H9 (cell line): Measurements from ENCODE around the gene HSPA8. TPM values are rescaled to one million over a fixed set of nuclear protein-coding genes. Genes with fewer than 3 reads are reported as not detected.

Experiments used
- DNase-seq: peaks from one replicate; pipeline ENCODE4 v3.0.0-alpha.2; 2017
- H2AFZ ChIP-seq: one replicate; pipeline ENCODE4 v1.6.1; 2013; ENCODE audit warnings: mild to moderate bottlenecking, low read length, control low read depth, moderate library complexity
- H2AK5ac ChIP-seq: 2 replicates; pipeline ENCODE4 v1.6.1; 2013; ENCODE audit warnings: low read length, control low read depth, mixed read lengths; ENCODE audit not compliant: insufficient read length
- H2BK120ac ChIP-seq: one replicate; pipeline ENCODE4 v1.6.1; 2013; ENCODE audit warnings: low read depth, mild to moderate bottlenecking, low read length, control low read depth, inconsistent platforms; ENCODE audit not compliant: poor library complexity, severe bottlenecking
- H2BK12ac ChIP-seq: 2 replicates; pipeline ENCODE4 v1.6.1; 2013; ENCODE audit warnings: low read length, control low read depth, mixed read lengths, low read depth; ENCODE audit not compliant: insufficient read length
- H2BK15ac ChIP-seq: 2 replicates; pipeline ENCODE4 v1.6.1; 2013; ENCODE audit warnings: low read depth, low read length, control low read depth
- H2BK20ac ChIP-seq: one replicate; pipeline ENCODE4 v1.6.1; 2013; ENCODE audit warnings: low read depth, mild to moderate bottlenecking, low read length, control low read depth, inconsistent platforms; ENCODE audit not compliant: poor library complexity, severe bottlenecking
- H2BK5ac ChIP-seq: 2 replicates; pipeline ENCODE4 v1.6.1; 2013; ENCODE audit warnings: low read length, control low read depth, mixed read lengths; ENCODE audit not compliant: insufficient read length
- H3K14ac ChIP-seq: 2 replicates; pipeline ENCODE4 v1.6.1; 2013; ENCODE audit warnings: low read length, control low read depth; ENCODE audit not compliant: insufficient read depth
- H3K18ac ChIP-seq: 2 replicates; pipeline ENCODE4 v1.6.1; 2013; ENCODE audit warnings: low read depth, mild to moderate bottlenecking, mixed read lengths, low read length, control low read depth; ENCODE audit not compliant: insufficient read length
- H3K23ac ChIP-seq: 2 replicates; pipeline ENCODE4 v1.6.1; 2013; ENCODE audit warnings: low read length, control low read depth, mixed read lengths, low read depth; ENCODE audit not compliant: insufficient read length
- H3K23me2 ChIP-seq: 2 replicates; pipeline ENCODE4 v1.6.1; 2013; ENCODE audit warnings: low read depth, mild to moderate bottlenecking, mixed read lengths, low read length, control low read depth; ENCODE audit not compliant: insufficient read length, poor library complexity, severe bottlenecking
- H3K27ac ChIP-seq: 2 replicates; pipeline ENCODE4 v1.5.1; 2013; ENCODE audit warnings: low read length, control low read depth, mixed read lengths, low read depth; ENCODE audit not compliant: insufficient read length
- H3K27me3 ChIP-seq: 2 replicates; pipeline ENCODE4 v1.6.1; 2013; ENCODE audit warnings: low read length, control low read depth, inconsistent platforms; ENCODE audit not compliant: insufficient read depth
- H3K4ac ChIP-seq: 2 replicates; pipeline ENCODE4 v1.6.1; 2013; ENCODE audit warnings: low read depth, mild to moderate bottlenecking, control low read depth, inconsistent platforms, low read length, moderate library complexity
- H3K4me1 ChIP-seq: 2 replicates; pipeline ENCODE4 v1.6.1; 2013; ENCODE audit warnings: low read length, control low read depth, inconsistent platforms; ENCODE audit not compliant: insufficient read depth
- H3K4me2 ChIP-seq: 2 replicates; pipeline ENCODE4 v1.6.1; 2013; ENCODE audit warnings: low read length, control low read depth, mixed read lengths; ENCODE audit not compliant: insufficient read length, insufficient read depth
- H3K56ac ChIP-seq: 2 replicates; pipeline ENCODE4 v1.6.1; 2013; ENCODE audit warnings: low read depth, mild to moderate bottlenecking, mixed read lengths, low read length, control low read depth; ENCODE audit not compliant: insufficient read length
- H3K79me1 ChIP-seq: 2 replicates; pipeline ENCODE4 v1.6.1; 2013; ENCODE audit warnings: low read depth, mild to moderate bottlenecking, moderate library complexity, low read length, control low read depth, inconsistent platforms; ENCODE audit not compliant: insufficient read depth, poor library complexity, severe bottlenecking
- H3K79me2 ChIP-seq: 2 replicates; pipeline ENCODE4 v1.6.1; 2013; ENCODE audit warnings: low read length, control low read depth, inconsistent platforms; ENCODE audit not compliant: insufficient read depth
- H3K9ac ChIP-seq: 2 replicates; pipeline ENCODE4 v1.6.1; 2013; ENCODE audit warnings: low read length, control low read depth, mixed read lengths; ENCODE audit not compliant: insufficient read length; ENCODE audit errors: extremely low read depth
- H3K9me3 ChIP-seq: one replicate; pipeline ENCODE4 v1.6.1; 2013; ENCODE audit warnings: low read depth, low read length, inconsistent platforms; ENCODE audit not compliant: control insufficient read depth
- H3T11ph ChIP-seq: one replicate; pipeline ENCODE4 v1.6.1; 2013; ENCODE audit warnings: mild to moderate bottlenecking, low read length, control low read depth, inconsistent platforms
- H4K20me1 ChIP-seq: one replicate; pipeline ENCODE4 v1.6.1; 2013; ENCODE audit not compliant: control insufficient read depth, insufficient read length, insufficient read depth
- H4K5ac ChIP-seq: 2 replicates; pipeline ENCODE4 v1.6.1; 2013; ENCODE audit warnings: low read depth, mild to moderate bottlenecking, mixed read lengths, low read length, control low read depth; ENCODE audit not compliant: insufficient read length
- H4K8ac ChIP-seq: replicated peaks from 2 replicates; pipeline ENCODE4 v1.6.1; 2013; ENCODE audit warnings: low read length, control low read depth, mixed read lengths, low read depth; ENCODE audit not compliant: insufficient read length
- H4K91ac ChIP-seq: 2 replicates; pipeline ENCODE4 v1.6.1; 2013; ENCODE audit warnings: low read depth, mild to moderate bottlenecking, moderate library complexity, mixed read lengths, low read length, control low read depth; ENCODE audit not compliant: insufficient read length
- H3K27ac Mint-ChIP-seq, 3 experiments: 2 replicates in 2 of 3; 3 replicates in 1 of 3; pipeline ENCODE4 v1.8.0; 2020 to 2021; ENCODE audit warnings: mixed read lengths in 3 of 3, mild to moderate bottlenecking in 1 of 3, moderate library complexity in 1 of 3
- H3K27me3 Mint-ChIP-seq: 2 replicates; pipeline ENCODE4 v1.8.0; 2021; ENCODE audit warnings: low read depth, mild to moderate bottlenecking, moderate library complexity, mixed read lengths
- H3K36me3 Mint-ChIP-seq, 3 experiments: 2 replicates in 2 of 3; 3 replicates in 1 of 3; pipeline ENCODE4 v1.8.0; 2020 to 2021; ENCODE audit warnings: low read depth in 3 of 3, mixed read lengths in 3 of 3; ENCODE audit not compliant: insufficient read depth in 1 of 3
- H3K4me1 Mint-ChIP-seq, 2 experiments: 2 replicates each; pipeline ENCODE4 v1.8.0; 2020; ENCODE audit warnings: mixed read lengths in 2 of 2
- H3K4me3 Mint-ChIP-seq, 2 experiments: 2 replicates in 1 of 2; 3 replicates in 1 of 2; pipeline ENCODE4 v1.8.0; 2020 to 2021; ENCODE audit warnings: mild to moderate bottlenecking in 2 of 2, mixed read lengths in 2 of 2, moderate library complexity in 1 of 2
- H3K9me3 Mint-ChIP-seq, 2 experiments: 2 replicates in 1 of 2; 3 replicates in 1 of 2; pipeline ENCODE4 v1.8.0; 2020; ENCODE audit warnings: mild to moderate bottlenecking in 2 of 2, mixed read lengths in 2 of 2, moderate library complexity in 1 of 2
- WGBS: extraction: QIAGEN DNeasy Blood & Tissue Kit; methylation state at CpG from one replicate; pipeline ENCODE4 v1.1.7; 2013; ENCODE audit warnings: missing lambda C conversion rate, low lambda C conversion rate, mixed read lengths; ENCODE audit not compliant: insufficient read length; ENCODE audit errors: extremely low coverage; 5-methylcytosine and 5-hydroxymethylcytosine counted together
- total RNA-seq: library from RNA; stranded (reverse); gene quantifications from 2 replicates; pipeline ENCODE4 v1.2.1, GENCODE V29; 2021
- TF ChIP-seq, protein P1 (sequence below): fragments of 200-600 bp; sonication (generic); conservative IDR thresholded peaks from 3 replicates; pipeline ENCODE4 v1.8.0; 2021; ENCODE audit warnings: antibody characterized with exemption, mild to moderate bottlenecking

Gene HSPA8
- total RNA-seq, 1 experiment from 2014 or later = 2,160 TPM

DNA sequence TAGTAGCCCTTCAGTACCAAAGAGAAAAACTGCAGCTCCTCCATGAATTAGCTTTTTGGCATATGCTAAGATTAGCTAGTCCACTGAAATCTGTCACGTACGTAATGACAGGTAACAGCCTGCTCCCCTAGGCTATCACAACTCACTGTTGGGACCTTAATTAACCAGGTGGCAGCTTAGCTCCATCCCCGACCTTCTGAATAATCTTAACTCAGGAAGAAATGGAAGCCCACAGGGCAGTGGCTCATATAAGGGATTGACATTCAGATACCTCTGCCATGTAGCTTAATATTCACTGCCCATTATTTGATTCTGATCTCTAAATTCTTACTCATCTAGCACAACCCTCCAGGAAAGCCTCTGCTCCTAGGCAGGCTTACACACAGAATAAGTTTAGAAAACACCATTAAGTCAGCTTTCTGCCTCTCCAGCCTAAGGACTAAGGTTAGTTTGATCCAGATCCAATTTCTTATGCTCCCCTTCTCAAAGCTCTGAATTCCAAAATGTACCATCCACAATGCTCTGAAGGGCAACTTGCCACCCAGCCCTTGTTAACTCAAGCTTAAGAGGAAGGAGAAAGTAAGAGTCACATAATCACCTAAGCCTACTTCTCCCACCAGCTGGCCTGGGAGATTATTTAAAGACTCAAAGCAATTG is 5.0 kb downstream of the HSPA8 start:
- no peaks in the 10 kb centered on the region for H3K79me1 ChIP-seq
- H2BK15ac ChIP-seq = no peak overlapping the region
- no peak overlapping the region for H2AFZ ChIP-seq
- H3K4me1 ChIP-seq = no peaks in the 10 kb centered on the region
- no peaks in the 10 kb centered on the region for H3K9me3 ChIP-seq
- no peak overlapping the region for H2BK20ac ChIP-seq
- no peak overlapping the region for H3K14ac ChIP-seq
- no peak overlapping the region for H3K23ac ChIP-seq
- TF ChIP-seq, protein P1, sequence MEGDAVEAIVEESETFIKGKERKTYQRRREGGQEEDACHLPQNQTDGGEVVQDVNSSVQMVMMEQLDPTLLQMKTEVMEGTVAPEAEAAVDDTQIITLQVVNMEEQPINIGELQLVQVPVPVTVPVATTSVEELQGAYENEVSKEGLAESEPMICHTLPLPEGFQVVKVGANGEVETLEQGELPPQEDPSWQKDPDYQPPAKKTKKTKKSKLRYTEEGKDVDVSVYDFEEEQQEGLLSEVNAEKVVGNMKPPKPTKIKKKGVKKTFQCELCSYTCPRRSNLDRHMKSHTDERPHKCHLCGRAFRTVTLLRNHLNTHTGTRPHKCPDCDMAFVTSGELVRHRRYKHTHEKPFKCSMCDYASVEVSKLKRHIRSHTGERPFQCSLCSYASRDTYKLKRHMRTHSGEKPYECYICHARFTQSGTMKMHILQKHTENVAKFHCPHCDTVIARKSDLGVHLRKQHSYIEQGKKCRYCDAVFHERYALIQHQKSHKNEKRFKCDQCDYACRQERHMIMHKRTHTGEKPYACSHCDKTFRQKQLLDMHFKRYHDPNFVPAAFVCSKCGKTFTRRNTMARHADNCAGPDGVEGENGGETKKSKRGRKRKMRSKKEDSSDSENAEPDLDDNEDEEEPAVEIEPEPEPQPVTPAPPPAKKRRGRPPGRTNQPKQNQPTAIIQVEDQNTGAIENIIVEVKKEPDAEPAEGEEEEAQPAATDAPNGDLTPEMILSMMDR = no peak
- no peak overlapping the region for H3T11ph ChIP-seq
- no peak overlapping the region for H2AK5ac ChIP-seq
- WGBS = no CpG with 5 or more reads among the region's 3 CpGs
- H4K5ac ChIP-seq = no peak overlapping the region
- H2BK120ac ChIP-seq = no peak overlapping the region
- no peak overlapping the region for H3K27ac ChIP-seq
- peaks cover 8% of the 10 kb centered on the region for H3K23me2 ChIP-seq
- no peak overlapping the region for H3K56ac ChIP-seq
- Mint-ChIP-seq H3K4me3 (no peak overlapping the region; a peak in 1 of 5 replicates), H3K4me1 (peaks cover 21 to 39% of the 10 kb centered on the region in 2 experiments), H3K27me3 (peaks cover 3% of the 10 kb centered on the region; the same call in 1 of the 2 replicates), H3K27ac (peak overlapping the region in 1 of 3 experiments; percentile 85; a peak in 2 of 7 replicates), H3K9me3 (no peaks in the 10 kb centered on the region; a peak in 2 of 5 replicates), H3K36me3 (peaks cover 50 to 76% (median 60%) of the 10 kb centered on the region in 3 experiments)
- peaks cover 15% of the 10 kb centered on the region; the same call in 1 of the 2 replicates for H3K79me2 ChIP-seq
- H4K8ac ChIP-seq = no peak overlapping the region
- no peaks in the 10 kb centered on the region for H4K20me1 ChIP-seq
- H2BK12ac ChIP-seq = no peak overlapping the region
- no peaks in the 10 kb centered on the region for H3K27me3 ChIP-seq
- H3K4me2 ChIP-seq = no peak overlapping the region
- H4K91ac ChIP-seq = no peak overlapping the region
- no peak for DNase-seq
- H3K4ac ChIP-seq = no peak overlapping the region
- no peak overlapping the region for H3K9ac ChIP-seq
- no peak overlapping the region for H3K18ac ChIP-seq
- H2BK5ac ChIP-seq = no peak overlapping the region
